ENCODE measurements around the gene SRPK3.
A peak's percentile ranks its signal among the peaks of the same experiment; 100 is the strongest.

The SRPK3 gene

DNA sequence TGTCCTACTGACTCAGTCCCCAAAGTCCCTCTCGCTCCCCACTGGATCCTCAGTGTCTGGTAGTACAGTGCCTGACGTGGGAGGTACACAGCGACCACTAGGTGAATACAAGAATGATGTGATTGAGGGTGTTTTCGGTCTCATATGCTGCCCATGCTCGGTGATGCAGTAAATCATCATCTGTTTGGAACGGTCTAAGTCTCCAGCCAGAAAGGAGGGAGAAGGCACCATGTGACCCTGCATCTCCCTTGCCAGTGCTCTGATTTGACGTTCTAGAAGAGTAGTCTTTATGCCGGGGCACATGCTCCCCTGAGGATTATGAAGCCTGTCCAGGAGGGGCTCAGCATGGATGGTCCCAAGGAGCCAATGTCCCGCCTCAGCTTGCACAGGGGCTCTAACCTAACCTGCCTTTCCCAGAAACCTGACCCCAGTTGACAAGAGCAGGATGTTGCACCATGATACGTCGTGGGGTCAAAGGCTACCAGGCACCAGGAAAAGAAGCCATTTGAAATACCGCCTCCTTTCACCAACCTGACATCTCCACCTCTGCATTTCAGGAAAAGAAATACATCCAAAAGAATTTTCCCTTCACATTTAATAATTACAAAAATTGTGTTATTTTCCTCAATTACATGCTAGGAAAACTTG is 30.6 kb upstream of the SRPK3 start:
- no peak for DNase-seq (ENCODE audit: low read depth, low spot score)
- H3K4me3 ChIP-seq (ENCODE audit: low read depth, low read length) = no peak overlapping the region
- TF ChIP-seq, protein P1, sequence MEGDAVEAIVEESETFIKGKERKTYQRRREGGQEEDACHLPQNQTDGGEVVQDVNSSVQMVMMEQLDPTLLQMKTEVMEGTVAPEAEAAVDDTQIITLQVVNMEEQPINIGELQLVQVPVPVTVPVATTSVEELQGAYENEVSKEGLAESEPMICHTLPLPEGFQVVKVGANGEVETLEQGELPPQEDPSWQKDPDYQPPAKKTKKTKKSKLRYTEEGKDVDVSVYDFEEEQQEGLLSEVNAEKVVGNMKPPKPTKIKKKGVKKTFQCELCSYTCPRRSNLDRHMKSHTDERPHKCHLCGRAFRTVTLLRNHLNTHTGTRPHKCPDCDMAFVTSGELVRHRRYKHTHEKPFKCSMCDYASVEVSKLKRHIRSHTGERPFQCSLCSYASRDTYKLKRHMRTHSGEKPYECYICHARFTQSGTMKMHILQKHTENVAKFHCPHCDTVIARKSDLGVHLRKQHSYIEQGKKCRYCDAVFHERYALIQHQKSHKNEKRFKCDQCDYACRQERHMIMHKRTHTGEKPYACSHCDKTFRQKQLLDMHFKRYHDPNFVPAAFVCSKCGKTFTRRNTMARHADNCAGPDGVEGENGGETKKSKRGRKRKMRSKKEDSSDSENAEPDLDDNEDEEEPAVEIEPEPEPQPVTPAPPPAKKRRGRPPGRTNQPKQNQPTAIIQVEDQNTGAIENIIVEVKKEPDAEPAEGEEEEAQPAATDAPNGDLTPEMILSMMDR (IDR thresholded peaks at IDR 0.05; ENCODE audit: low read depth, low read length) = no peak
- in situ Hi-C loops (cut with HindIII; ENCODE audit: low sequenced_read_pairs) = no loop called here

DNA sequence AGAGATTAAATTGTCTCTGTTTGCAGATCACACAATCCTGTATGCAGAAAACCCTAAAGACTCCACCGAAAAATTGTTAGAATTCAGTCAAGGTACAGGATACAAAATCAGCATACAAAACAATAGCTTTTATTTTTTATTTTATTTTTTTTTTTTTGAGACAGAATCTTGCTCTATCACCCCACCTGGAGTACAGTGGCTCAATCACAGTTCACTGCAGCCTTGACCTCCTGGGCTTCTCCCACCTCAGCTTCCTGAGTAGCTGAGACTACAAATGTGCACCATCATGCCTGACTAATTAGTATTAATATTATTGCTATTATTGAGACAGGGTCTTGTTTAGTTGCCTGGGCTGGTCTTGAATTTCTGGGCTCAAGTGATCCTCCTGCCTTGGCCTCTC is 25.7 kb upstream of the SRPK3 start:
- H3K4me3 ChIP-seq (ENCODE audit: low read depth, low read length) = no peak overlapping the region
- in situ Hi-C loops (cut with HindIII; ENCODE audit: low sequenced_read_pairs) = no loop called here
- DNase-seq (ENCODE audit: low read depth, low spot score) = no peak
- TF ChIP-seq, protein P1 (IDR thresholded peaks at IDR 0.05; ENCODE audit: low read depth, low read length) = no peak

DNA sequence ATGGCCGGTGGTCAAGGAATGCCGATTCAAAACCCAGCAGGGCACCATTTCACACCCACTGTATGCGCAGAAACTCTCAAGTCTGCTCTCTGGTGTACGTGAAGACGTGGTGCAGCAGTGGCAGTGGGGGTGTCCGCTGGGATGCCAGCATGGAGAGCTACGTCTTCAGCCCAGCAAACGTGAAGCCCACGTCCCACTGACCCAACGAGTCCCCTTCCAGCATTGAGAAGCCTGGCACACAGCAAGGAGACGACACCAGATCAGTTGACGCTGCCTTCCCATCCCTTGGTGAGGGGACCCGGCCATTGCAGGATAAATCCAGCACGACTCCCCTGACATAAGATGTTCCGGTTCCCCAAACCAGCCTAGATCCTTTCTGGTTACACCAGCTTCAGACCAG is 19.0 kb upstream of the SRPK3 start:
- TF ChIP-seq, protein P1 (IDR thresholded peaks at IDR 0.05; ENCODE audit: low read depth, low read length) = no peak
- in situ Hi-C loops (cut with HindIII; ENCODE audit: low sequenced_read_pairs) = no loop called here
- no peak overlapping the region for H3K4me3 ChIP-seq (ENCODE audit: low read depth, low read length)
- DNase-seq (ENCODE audit: low read depth, low spot score) = no peak

DNA sequence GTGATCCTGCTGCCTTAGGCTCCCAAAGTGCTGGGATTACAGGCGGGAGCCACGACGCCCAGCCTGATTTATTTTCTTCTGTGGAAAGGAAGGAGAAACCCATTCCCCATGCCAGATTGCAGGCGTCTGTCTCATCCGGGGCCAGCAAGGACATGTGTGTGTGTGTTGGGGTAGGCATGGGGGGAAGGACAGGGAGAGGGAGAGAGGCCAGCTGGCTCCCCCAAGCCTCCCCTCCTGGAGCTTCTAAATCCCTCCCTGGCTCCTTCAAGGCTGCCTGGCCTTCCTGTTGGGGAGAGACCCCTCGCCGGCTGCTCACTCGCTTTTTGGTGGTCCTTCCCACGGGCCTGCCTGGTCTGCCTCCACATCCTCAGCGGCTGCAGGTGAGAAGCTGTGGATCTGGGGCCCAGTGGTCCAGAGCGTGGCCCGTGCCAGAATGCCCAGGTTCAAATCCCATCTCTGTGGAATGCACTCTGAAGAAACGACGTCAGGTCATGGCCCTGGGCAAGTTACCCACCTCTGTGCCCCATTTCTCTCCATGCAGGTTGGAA is 18.1 kb upstream of the SRPK3 start:
- no peak overlapping the region for H3K4me3 ChIP-seq (ENCODE audit: low read depth, low read length)
- TF ChIP-seq, protein P1 (IDR thresholded peaks at IDR 0.05; ENCODE audit: low read depth, low read length) = no peak
- in situ Hi-C loops (cut with HindIII; ENCODE audit: low sequenced_read_pairs) = no loop called here
- no peak for DNase-seq (ENCODE audit: low read depth, low spot score)

DNA sequence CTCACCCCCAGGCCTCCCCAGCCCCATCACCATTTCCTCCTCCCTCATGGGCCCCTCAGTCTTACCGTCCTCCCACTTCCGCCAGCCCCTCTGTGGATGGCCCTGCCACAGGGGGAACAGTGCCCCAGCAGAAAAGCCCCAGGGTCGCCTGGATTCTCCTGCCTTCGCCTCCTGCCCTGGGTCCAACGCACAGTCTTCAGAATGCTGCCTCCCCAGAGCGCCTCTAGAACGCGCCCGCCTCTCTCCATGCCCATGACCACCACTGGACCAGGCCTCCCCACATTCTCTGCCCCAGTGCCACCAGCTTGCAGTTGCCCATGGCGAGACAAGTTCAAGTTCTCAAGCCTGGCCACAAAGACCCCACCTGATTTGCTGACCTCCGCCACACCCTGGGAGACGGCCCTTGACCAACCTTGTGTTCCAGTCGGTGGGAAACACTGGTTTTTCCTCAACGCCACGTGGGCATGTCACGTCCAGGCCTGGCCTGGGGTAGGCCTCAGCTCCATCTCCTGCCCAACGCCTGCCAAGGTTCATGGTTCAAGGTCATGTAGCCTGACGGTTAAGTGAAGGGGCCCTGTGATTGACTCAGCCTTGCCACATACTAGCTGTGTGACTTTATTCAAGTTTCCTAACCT is 17.4 kb upstream of the SRPK3 start:
- TF ChIP-seq, protein P1 (IDR thresholded peaks at IDR 0.05; ENCODE audit: low read depth, low read length) = no peak
- no peak overlapping the region for H3K4me3 ChIP-seq (ENCODE audit: low read depth, low read length)
- no peak for DNase-seq (ENCODE audit: low read depth, low spot score)
- in situ Hi-C loops (cut with HindIII; ENCODE audit: low sequenced_read_pairs) = no loop called here

DNA sequence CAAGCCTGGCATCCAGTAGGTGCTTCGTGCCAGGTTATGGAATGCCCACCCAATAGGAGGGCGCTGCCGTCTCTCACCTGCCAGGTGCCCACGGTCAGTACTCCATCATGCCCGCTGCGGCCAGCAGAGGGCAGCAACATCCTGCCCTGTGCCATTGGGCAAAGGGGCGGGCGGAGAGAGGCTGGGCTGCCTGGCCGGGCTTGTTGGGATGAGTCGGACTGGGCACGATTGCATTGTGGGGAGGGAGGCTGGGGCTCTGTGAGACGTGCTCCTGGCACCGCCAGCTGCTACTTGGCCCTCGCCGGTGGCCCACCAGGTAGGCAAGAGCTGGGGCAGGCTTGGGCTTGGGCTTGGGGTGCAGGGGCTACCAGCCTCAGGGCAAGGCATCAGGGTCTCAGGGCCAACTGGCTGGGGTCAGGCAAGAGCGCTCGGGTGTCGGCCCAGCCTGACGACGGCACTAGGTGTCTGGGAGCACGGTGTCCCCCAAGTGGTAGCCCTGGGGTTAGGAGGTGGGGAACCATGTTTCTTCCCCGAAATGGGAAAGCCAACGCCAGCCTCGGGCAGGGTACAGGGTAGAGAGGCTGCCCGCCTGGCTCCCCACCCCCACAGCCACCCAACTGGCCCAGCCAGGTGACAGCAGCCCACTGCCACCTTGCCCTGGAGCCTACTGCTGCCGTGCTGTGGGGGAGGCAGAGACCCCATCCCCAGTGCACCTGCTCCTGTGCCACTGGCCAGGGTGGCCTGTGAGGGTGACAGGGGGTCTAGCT is 16.7 kb upstream of the SRPK3 start, which contains the start of gene PLXNB3:
Gene PLXNB3, plus strand, starts transcription at position 261 of the 767 bp plus-strand sequence. CDS start 1,287 bp downstream, outside the sequence.
- H3K4me3 ChIP-seq (ENCODE audit: low read depth, low read length) = peak within 1 kb of the TSS; percentile 36
- TF ChIP-seq, protein P1 (IDR thresholded peaks at IDR 0.05; ENCODE audit: low read depth, low read length) = peak; percentile 79
- in situ Hi-C loops (cut with HindIII; ENCODE audit: low sequenced_read_pairs) = no loop called here
- DNase-seq (ENCODE audit: low read depth, low spot score) = peak; percentile 61
